A549 (cell line): ENCODE measurements around the gene BCAS1. TPM values are rescaled to one million over a fixed set of nuclear protein-coding genes. Genes with fewer than 3 reads are reported as not detected.

ENCODE experiments used
- ATAC-seq, 2 experiments: fragments of 200-7000 bp in 1 of 2; fragments of >200 bp in 1 of 2; cut with Nextera tagmentation in 1 of 2; cut with Tn5 transposase in 1 of 2; 3 replicates each; pipeline versions ENCODE4 v1.8.0 to v1.9.1; 2018 to 2020; ENCODE audit warnings: mild to moderate bottlenecking in 1 of 2, moderate library complexity in 1 of 2
- CTCF ChIA-PET: fragments of 300-600 bp; sonication (Branson Sonifier 250); formaldehyde crosslinking; extraction: SDS; loops from one replicate; lab custom pipeline; 2021; ENCODE audit warnings: antibody characterized with exemption, inconsistent platforms; lab: Yijun Ruan, JAX
- POLR2A ChIA-PET: fragments of 350-600 bp; formaldehyde crosslinking; extraction: SDS; loops from one replicate; lab custom pipeline; 2021; ENCODE audit warnings: antibody characterized with exemption, inconsistent platforms; lab: Yijun Ruan, JAX
- DNase-seq, 2 experiments: peaks; one replicate each; pipeline versions ENCODE4 v3.0.0 to v3.0.0-alpha.2; 2011 to 2016; ENCODE audit warnings: low read depth in 1 of 2, low spot score in 1 of 2
- FAIRE-seq: peaks from 2 replicates; lab custom pipeline; 2011; peaks lifted over from hg19 to GRCh38; lab: Jason Lieb, UNC
- H3K27ac ChIP-seq, 2 experiments: fragments of >200 bp; sonication (Bioruptor Twin); formaldehyde crosslinking; 3 replicates each; pipeline ENCODE4 v1.5.1; 2016 to 2017
- H3K4me1 ChIP-seq: fragments of >200 bp; sonication (Bioruptor Twin); formaldehyde crosslinking; 3 replicates; pipeline ENCODE4 v1.6.1; 2016
- H3K4me2 ChIP-seq: fragments of >200 bp; sonication (Bioruptor Twin); formaldehyde crosslinking; 3 replicates; pipeline ENCODE4 v1.6.1; 2016
- H3K4me3 ChIP-seq: fragments of >200 bp; sonication (Bioruptor Twin); formaldehyde crosslinking; 3 replicates; pipeline ENCODE4 v1.5.1; 2016
- H3K9me3 ChIP-seq: fragments of >200 bp; sonication (Bioruptor Twin); formaldehyde crosslinking; 3 replicates; pipeline ENCODE4 v1.6.1; 2016
- CBX2 ChIP-seq: fragments of 200-600 bp; sonication (generic); IDR thresholded peaks from 2 replicates; pipeline ENCODE4 v1.6.1; 2016; ENCODE audit warnings: low read depth, mild to moderate bottlenecking, borderline replicate concordance
- CBX8 ChIP-seq: fragments of 200-600 bp; sonication (generic); IDR thresholded peaks from 2 replicates; pipeline ENCODE4 v1.6.1; 2016
- CEBPB ChIP-seq, 2 experiments: fragments of >200 bp in 1 of 2; sonication (Bioruptor Twin) in 1 of 2; formaldehyde crosslinking in 1 of 2; IDR thresholded peaks; 2 replicates each; pipeline ENCODE4 v1.6.1; 2012 to 2016
- CHD2 ChIP-seq: fragments of 150-350 bp; IDR thresholded peaks from 2 replicates; pipeline ENCODE4 v1.6.1; 2014; ENCODE audit warnings: low read length; ENCODE audit not compliant: partially characterized antibody
- E2F6 ChIP-seq: IDR thresholded peaks from 2 replicates; pipeline ENCODE4 v1.6.1; 2012; ENCODE audit warnings: low read depth, borderline replicate concordance
- EHF ChIP-seq: fragments of 250-450 bp; sonication (Bioruptor Pico); IDR thresholded peaks from 2 replicates; pipeline ENCODE4 v1.5.0; 2020; ENCODE audit warnings: mild to moderate bottlenecking
- EHMT2 ChIP-seq: fragments of 200-600 bp; sonication (generic); IDR thresholded peaks from 2 replicates; pipeline ENCODE4 v1.6.1; 2016; ENCODE audit warnings: antibody characterized with exemption, low read depth, mild to moderate bottlenecking, moderate library complexity
- ELK1 ChIP-seq: fragments of 150-350 bp; IDR thresholded peaks from 2 replicates; pipeline ENCODE4 v1.6.1; 2014; ENCODE audit warnings: low read depth, mild to moderate bottlenecking, low read length
- FOXS1 ChIP-seq: fragments of 250-450 bp; sonication (Bioruptor Pico); IDR thresholded peaks from 2 replicates; pipeline ENCODE4 v1.5.0; 2020; ENCODE audit warnings: mild to moderate bottlenecking, moderate library complexity
- GATA3 ChIP-seq: IDR thresholded peaks from 2 replicates; pipeline ENCODE4 v1.6.1; 2012; ENCODE audit warnings: borderline replicate concordance
- HEYL ChIP-seq: fragments of 250-450 bp; sonication (Bioruptor Pico); IDR thresholded peaks from 2 replicates; pipeline ENCODE4 v1.8.0; 2021; ENCODE audit warnings: mild to moderate bottlenecking, moderate library complexity
- HOXA7 ChIP-seq: fragments of 250-450 bp; sonication (Bioruptor Pico); IDR thresholded peaks from 2 replicates; pipeline ENCODE4 v1.5.0; 2020; ENCODE audit warnings: mild to moderate bottlenecking, moderate library complexity
- HOXB13 ChIP-seq: fragments of 250-450 bp; sonication (Bioruptor Pico); IDR thresholded peaks from 2 replicates; pipeline ENCODE4 v1.5.0; 2020; ENCODE audit warnings: low read depth, mild to moderate bottlenecking, moderate library complexity
- HOXB5 ChIP-seq: fragments of 250-450 bp; sonication (Bioruptor Pico); IDR thresholded peaks from 2 replicates; pipeline ENCODE4 v1.5.0; 2020; ENCODE audit warnings: mild to moderate bottlenecking, moderate library complexity
- JUN ChIP-seq, 2 experiments: fragments of >200 bp; sonication (Bioruptor Twin); formaldehyde crosslinking; IDR thresholded peaks; 2 replicates in 1 of 2; 3 replicates in 1 of 2; pipeline ENCODE4 v1.6.1; 2016 to 2017
- JUNB ChIP-seq: fragments of >200 bp; sonication (Bioruptor Twin); formaldehyde crosslinking; IDR thresholded peaks from 2 replicates; pipeline ENCODE4 v1.6.1; 2016
- MAFK ChIP-seq: fragments of 450-650 bp; IDR thresholded peaks from 2 replicates; pipeline ENCODE4 v1.6.1; 2014; ENCODE audit not compliant: partially characterized antibody
- MAX ChIP-seq: IDR thresholded peaks from 2 replicates; pipeline ENCODE4 v1.6.1; 2012
- POLR2A ChIP-seq: IDR thresholded peaks from 2 replicates; pipeline ENCODE4 v1.6.1; 2012; ENCODE audit warnings: mild to moderate bottlenecking, low read length
- POLR2AphosphoS2 ChIP-seq: conservative IDR thresholded peaks from 2 replicates; pipeline ENCODE4 v1.6.1; 2012; ENCODE audit warnings: low read length, improper control_type of control experiment, inconsistent platforms
- RAD21 ChIP-seq, 2 experiments: fragments of >200 bp in 1 of 2; sonication (Bioruptor Twin) in 1 of 2; formaldehyde crosslinking in 1 of 2; IDR thresholded peaks in 1 of 2; conservative IDR thresholded peaks in 1 of 2; 2 replicates in 1 of 2; 3 replicates in 1 of 2; pipeline ENCODE4 v1.6.1; 2012 to 2018; ENCODE audit warnings: inconsistent platforms in 1 of 2
- RCOR1 ChIP-seq: fragments of 150-350 bp; IDR thresholded peaks from 2 replicates; pipeline ENCODE4 v1.6.1; 2014; ENCODE audit warnings: antibody characterized with exemption, low read length, low read depth
- REST ChIP-seq: fragments of 200-600 bp; sonication (generic); IDR thresholded peaks from 2 replicates; pipeline ENCODE4 v1.6.1; 2016; ENCODE audit warnings: antibody characterized with exemption, mild to moderate bottlenecking, moderate library complexity
- RFX5 ChIP-seq: fragments of 450-650 bp; IDR thresholded peaks from 2 replicates; pipeline ENCODE4 v1.7.1; 2014; ENCODE audit warnings: antibody characterized with exemption, mild to moderate bottlenecking, moderate library complexity
- RNF2 ChIP-seq: fragments of 200-600 bp; sonication (generic); IDR thresholded peaks from 2 replicates; pipeline ENCODE4 v1.6.1; 2016; ENCODE audit warnings: low read depth, mild to moderate bottlenecking, antibody characterized with exemption, moderate library complexity, borderline replicate concordance
- SREBF2 ChIP-seq: fragments of 450-650 bp; IDR thresholded peaks from 2 replicates; pipeline ENCODE4 v1.6.1; 2014; ENCODE audit warnings: mild to moderate bottlenecking, moderate library complexity
- TFCP2L1 ChIP-seq: fragments of 250-450 bp; sonication (Bioruptor Pico); IDR thresholded peaks from 2 replicates; pipeline ENCODE4 v1.5.0; 2021; ENCODE audit warnings: mild to moderate bottlenecking
- TP53 ChIP-seq: fragments of 250-450 bp; sonication (Bioruptor Pico); IDR thresholded peaks from 2 replicates; pipeline ENCODE4 v1.5.0; 2021; ENCODE audit warnings: mild to moderate bottlenecking, moderate library complexity
- USF2 ChIP-seq: fragments of 450-650 bp; IDR thresholded peaks from 2 replicates; pipeline ENCODE4 v1.6.1; 2014; ENCODE audit warnings: antibody characterized with exemption
- ZC3H11A ChIP-seq: fragments of 450-650 bp; IDR thresholded peaks from 2 replicates; pipeline ENCODE4 v1.6.1; 2014; ENCODE audit warnings: antibody characterized with exemption, mild to moderate bottlenecking
- ZSCAN20 ChIP-seq: fragments of 250-450 bp; sonication (Bioruptor Pico); IDR thresholded peaks from 2 replicates; pipeline ENCODE4 v1.8.0; 2022; ENCODE audit warnings: mild to moderate bottlenecking, moderate library complexity
- WGBS: methylation state at CpG from one replicate; pipeline ENCODE4 v1.1.6; 2017; ENCODE audit errors: missing lambda C conversion rate; 5-methylcytosine and 5-hydroxymethylcytosine counted together
- polyA plus RNA-seq, 4 experiments: library from polyadenylated mRNA; depleted of rRNA in 3 of 4; stranded (reverse); fragments of >200 nt; fragmentation: RNase III in 1 of 4; extraction: RNeasy Plus Mini Kit Qiagen cat#74134 plus additional on column Dnase treatment in 1 of 4; gene quantifications; 2 replicates in 3 of 4; 3 replicates in 1 of 4; pipeline ENCODE4 v1.2.3, GENCODE V29; 2011 to 2017
- TF ChIP-seq, protein P1 (sequence below): IDR thresholded peaks from 2 replicates; pipeline ENCODE4 v1.6.1; 2012

Gene BCAS1
- polyA plus RNA-seq, 2 of the 4 experiments (the other 2 are of a cell fraction): 1.4 to 3.9 TPM

GRCh38 chr20:53927990-53928389 is 142.4 kb downstream of the BCAS1 start:
- FAIRE-seq: no peak
- H3K4me3 ChIP-seq: no peak overlapping the region
- no peak for DNase-seq
- H3K9me3 ChIP-seq: no peaks in the 10 kb centered on the region
- 77% methylated on average over 7 of the region's 7 CpGs for WGBS
- H3K27ac ChIP-seq: no peak overlapping the region; a peak in 1 of 6 replicates
- no peak for ATAC-seq
- ChIA-PET POLR2A (no interaction called here), CTCF (interaction anchor here (0.6 to 15.9 kb wide), 5 partner anchors 11 to 965 kb away, joined by 3 to 140 read pairs (median 3); no protein-coding TSS in a partner anchor)
- H3K4me2 ChIP-seq: no peak overlapping the region
- TF ChIP-seq ELK1: no peak
- no peak for TF ChIP-seq ZC3H11A
- no peak for TF ChIP-seq RFX5
- no peak for TF ChIP-seq REST
- no peak for TF ChIP-seq MAFK
- TF ChIP-seq, protein P1, sequence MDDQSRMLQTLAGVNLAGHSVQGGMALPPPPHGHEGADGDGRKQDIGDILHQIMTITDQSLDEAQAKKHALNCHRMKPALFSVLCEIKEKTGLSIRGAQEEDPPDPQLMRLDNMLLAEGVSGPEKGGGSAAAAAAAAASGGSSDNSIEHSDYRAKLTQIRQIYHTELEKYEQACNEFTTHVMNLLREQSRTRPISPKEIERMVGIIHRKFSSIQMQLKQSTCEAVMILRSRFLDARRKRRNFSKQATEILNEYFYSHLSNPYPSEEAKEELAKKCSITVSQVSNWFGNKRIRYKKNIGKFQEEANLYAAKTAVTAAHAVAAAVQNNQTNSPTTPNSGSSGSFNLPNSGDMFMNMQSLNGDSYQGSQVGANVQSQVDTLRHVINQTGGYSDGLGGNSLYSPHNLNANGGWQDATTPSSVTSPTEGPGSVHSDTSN: no peak
- TF ChIP-seq ZSCAN20 (CRISPR knock-in tag): no peak
- TF ChIP-seq POLR2AphosphoS2: no peak
- TF ChIP-seq FOXS1 (CRISPR knock-in tag): no peak
- no peak for TF ChIP-seq CBX8
- TF ChIP-seq CHD2: no peak
- TF ChIP-seq RAD21 (conservative IDR thresholded peaks at IDR 0.05 in 1 of 2, IDR thresholded peaks at IDR 0.05 in 1 of 2): no peak
- no peak for TF ChIP-seq TP53
- TF ChIP-seq JUN (IDR thresholded peaks at IDR 0.05): no peak
- no peak for TF ChIP-seq SREBF2
- TF ChIP-seq RNF2: no peak
- peaks cover 31% of the 10 kb centered on the region for H3K4me1 ChIP-seq

GRCh38 chr20:53926428-53927028 is 143.9 kb downstream of the BCAS1 start:
- ChIA-PET POLR2A (interaction anchor here (0.6 to 1.5 kb wide), 2 partner anchors 13 to 20 kb away, joined by 4 to 10 read pairs; no protein-coding TSS in a partner anchor), CTCF (interaction anchor here (0.6 to 15.9 kb wide), 8 partner anchors 9 to 348 kb away, joined by 3 to 140 read pairs (median 3); no protein-coding TSS in a partner anchor)
- Histone ChIP-seq H3K27ac (peak overlapping the region; percentile 61 to 77), H3K9me3 (no peaks in the 10 kb centered on the region), H3K4me1 (peaks cover 32% of the 10 kb centered on the region), H3K4me2 (peak overlapping the region; percentile 57), H3K4me3 (no peak overlapping the region)
- 8% methylated on average over 5 of the region's 5 CpGs for WGBS
- ATAC-seq (peak; percentile 94 to 99), DNase-seq (peak; percentile 68 to 90), FAIRE-seq (no peak)
- TF ChIP-seq SREBF2: no peak
- no peak for TF ChIP-seq RFX5
- TF ChIP-seq MAX: no peak
- TF ChIP-seq HOXB5 (CRISPR knock-in tag): no peak
- TF ChIP-seq CEBPB (IDR thresholded peaks at IDR 0.05): peak in 1 of 2 experiments; percentile 51; a peak in 1 of 4 replicates
- no peak for TF ChIP-seq EHF (CRISPR knock-in tag)
- no peak for TF ChIP-seq HOXB13 (CRISPR knock-in tag)
- TF ChIP-seq JUNB: peak; percentile 77
- no peak for TF ChIP-seq RCOR1
- peak; percentile 39 to 46; a peak in 2 of 5 replicates for TF ChIP-seq JUN (IDR thresholded peaks at IDR 0.05)
- no peak for TF ChIP-seq USF2
- no peak for TF ChIP-seq HEYL (CRISPR knock-in tag)
- no peak for TF ChIP-seq ZC3H11A
- TF ChIP-seq RAD21 (conservative IDR thresholded peaks at IDR 0.05 in 1 of 2, IDR thresholded peaks at IDR 0.05 in 1 of 2): no peak
- no peak for TF ChIP-seq CBX2
- no peak for TF ChIP-seq POLR2AphosphoS2
- TF ChIP-seq POLR2A: no peak
- no peak for TF ChIP-seq HOXA7 (CRISPR knock-in tag)
- no peak for TF ChIP-seq TFCP2L1 (CRISPR knock-in tag)
- TF ChIP-seq GATA3: no peak
- TF ChIP-seq ZSCAN20 (CRISPR knock-in tag): no peak
- no peak for TF ChIP-seq EHMT2
- TF ChIP-seq E2F6: no peak
